T-helper 1 cell treated with Interleukin-12 subunit alpha and Interleukin-12 subunit beta and Interleukin-4 antibody, amounts not matched to agents 30 μg/mL and 1 μg/mL, for 36 hours (primary cell): Measurements from ENCODE around the gene KLHL21.
A peak's percentile ranks its signal among the peaks of the same experiment; 100 is the strongest.

Experiments
- H3K27ac Mint-ChIP-seq: one replicate; pipeline ENCODE4 v1.8.0; 2021; ENCODE audit warnings: mild to moderate bottlenecking, mixed read lengths
- H3K27me3 Mint-ChIP-seq: one replicate; pipeline ENCODE4 v1.8.0; 2021; ENCODE audit warnings: low read depth, mixed read lengths
- H3K36me3 Mint-ChIP-seq: one replicate; pipeline ENCODE4 v1.8.0; 2021; ENCODE audit warnings: low read depth, mixed read lengths
- H3K4me1 Mint-ChIP-seq: one replicate; pipeline ENCODE4 v1.8.0; 2021; ENCODE audit warnings: low read depth, mixed read lengths
- H3K4me3 Mint-ChIP-seq: one replicate; pipeline ENCODE4 v1.8.0; 2021; ENCODE audit warnings: mild to moderate bottlenecking, moderate library complexity, mixed read lengths
- H3K9me3 Mint-ChIP-seq: one replicate; pipeline ENCODE4 v1.8.0; 2021; ENCODE audit warnings: mixed read lengths

The KLHL21 gene

DNA sequence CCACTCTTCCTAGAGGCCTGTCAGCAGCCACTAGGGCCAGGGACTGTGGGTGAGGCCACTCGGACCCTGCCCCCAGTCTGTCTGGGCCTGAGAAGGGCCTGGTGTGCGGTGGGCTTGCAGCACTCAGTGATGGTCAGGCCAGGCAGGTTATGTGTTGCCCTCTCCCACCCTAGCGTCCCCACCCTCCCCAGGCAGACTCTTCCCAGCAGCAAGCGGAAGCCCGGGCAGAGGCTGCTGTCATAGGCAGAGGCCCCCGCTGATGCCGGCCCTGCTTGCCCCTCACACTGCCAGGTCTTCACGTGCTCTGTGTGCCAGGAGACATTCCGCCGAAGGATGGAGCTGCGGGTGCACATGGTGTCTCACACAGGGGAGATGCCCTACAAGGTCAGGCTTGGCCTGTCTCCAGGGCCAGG is 16.3 kb downstream of the KLHL21 start:
- Mint-ChIP-seq H3K4me3 (no peak overlapping the region), H3K27ac (no peak overlapping the region), H3K4me1 (peaks cover 12% of the 10 kb centered on the region), H3K27me3 (no peaks in the 10 kb centered on the region), H3K9me3 (no peaks in the 10 kb centered on the region), H3K36me3 (no peaks in the 10 kb centered on the region)

DNA sequence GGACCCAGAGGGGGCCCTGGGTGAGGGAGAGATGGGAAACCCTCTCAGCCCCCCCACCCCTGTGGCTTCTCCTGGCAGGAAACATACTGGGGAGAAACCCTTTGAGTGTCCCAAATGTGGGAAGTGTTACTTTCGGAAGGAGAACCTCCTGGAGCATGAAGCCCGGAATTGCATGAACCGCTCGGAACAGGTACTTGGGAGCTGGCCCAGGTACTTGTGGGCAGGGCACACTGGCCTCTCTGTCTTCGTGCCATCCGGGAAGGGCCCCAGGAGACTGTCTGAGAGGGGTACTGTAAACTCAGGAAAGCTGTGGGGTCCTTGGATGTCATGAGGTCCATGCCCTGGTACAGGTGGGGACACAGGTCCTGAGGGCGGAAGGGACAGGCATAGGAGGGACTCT is 16.8 kb downstream of the KLHL21 start:
- H3K36me3 Mint-ChIP-seq: peaks cover under 1% of the 10 kb centered on the region
- peaks cover 15% of the 10 kb centered on the region for H3K4me1 Mint-ChIP-seq
- no peak overlapping the region for H3K4me3 Mint-ChIP-seq
- no peaks in the 10 kb centered on the region for H3K27me3 Mint-ChIP-seq
- H3K27ac Mint-ChIP-seq: no peak overlapping the region
- H3K9me3 Mint-ChIP-seq: no peaks in the 10 kb centered on the region

- peaks cover 3% of the 10 kb centered on the region for H3K36me3 Mint-ChIP-seq
- no peaks in the 10 kb centered on the region for H3K27me3 Mint-ChIP-seq
- no peaks in the 10 kb centered on the region for H3K9me3 Mint-ChIP-seq
- H3K4me3 Mint-ChIP-seq: no peak overlapping the region
- H3K27ac Mint-ChIP-seq: no peak overlapping the region
- peaks cover 20% of the 10 kb centered on the region for H3K4me1 Mint-ChIP-seq
These were observed 17.5 kb downstream of the KLHL21 start for GRCh38 chr1:6585081-6585722.

GRCh38 chr1:6584126-6585080 is 18.3 kb downstream of the KLHL21 start:
- Mint-ChIP-seq H3K36me3 (peaks cover 3% of the 10 kb centered on the region), H3K4me3 (no peak overlapping the region), H3K27ac (no peak overlapping the region), H3K27me3 (no peaks in the 10 kb centered on the region), H3K4me1 (peaks cover 23% of the 10 kb centered on the region), H3K9me3 (no peaks in the 10 kb centered on the region)

GRCh38 chr1:6582370-6582769 is 20.3 kb downstream of the KLHL21 start:
- Mint-ChIP-seq H3K4me1 (peaks cover 26% of the 10 kb centered on the region), H3K27ac (no peak overlapping the region), H3K36me3 (peaks cover 3% of the 10 kb centered on the region), H3K4me3 (peak overlapping the region; percentile 31), H3K9me3 (no peaks in the 10 kb centered on the region), H3K27me3 (no peaks in the 10 kb centered on the region)

- H3K4me3 Mint-ChIP-seq: peak overlapping the region; percentile 26
- H3K27me3 Mint-ChIP-seq: no peaks in the 10 kb centered on the region
- H3K9me3 Mint-ChIP-seq: no peaks in the 10 kb centered on the region
- peak overlapping the region; percentile 15 for H3K27ac Mint-ChIP-seq
- H3K36me3 Mint-ChIP-seq: peaks cover 3% of the 10 kb centered on the region
- peaks cover 26% of the 10 kb centered on the region for H3K4me1 Mint-ChIP-seq
These were observed 20.9 kb downstream of the KLHL21 start for GRCh38 chr1:6581561-6582305.

DNA sequence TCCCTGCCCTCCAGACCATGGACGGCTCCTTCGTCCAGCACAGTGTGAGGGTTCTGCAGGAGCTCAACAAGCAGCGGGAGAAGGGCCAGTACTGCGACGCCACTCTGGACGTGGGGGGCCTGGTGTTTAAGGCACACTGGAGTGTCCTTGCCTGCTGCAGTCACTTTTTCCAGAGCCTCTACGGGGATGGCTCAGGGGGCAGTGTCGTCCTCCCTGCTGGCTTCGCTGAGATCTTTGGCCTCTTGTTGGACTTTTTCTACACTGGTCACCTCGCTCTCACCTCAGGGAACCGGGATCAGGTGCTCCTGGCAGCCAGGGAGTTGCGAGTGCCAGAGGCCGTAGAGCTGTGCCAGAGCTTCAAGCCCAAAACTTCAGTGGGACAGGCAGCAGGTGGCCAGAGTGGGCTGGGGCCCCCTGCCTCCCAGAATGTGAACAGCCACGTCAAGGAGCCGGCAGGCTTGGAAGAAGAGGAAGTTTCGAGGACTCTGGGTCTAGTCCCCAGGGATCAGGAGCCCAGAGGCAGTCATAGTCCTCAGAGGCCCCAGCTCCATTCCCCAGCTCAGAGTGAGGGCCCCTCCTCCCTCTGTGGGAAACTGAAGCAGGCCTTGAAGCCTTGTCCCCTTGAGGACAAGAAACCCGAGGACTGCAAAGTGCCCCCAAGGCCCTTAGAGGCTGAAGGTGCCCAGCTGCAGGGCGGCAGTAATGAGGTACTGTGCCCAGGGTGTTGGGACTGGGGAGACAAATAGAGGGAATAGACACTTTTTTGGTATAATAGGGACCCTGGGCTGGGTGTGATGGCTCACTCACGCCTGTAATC is 21.9 kb downstream of the KLHL21 start:
- Mint-ChIP-seq H3K36me3 (peaks cover 3% of the 10 kb centered on the region), H3K9me3 (no peaks in the 10 kb centered on the region), H3K4me3 (peak overlapping the region; percentile 90), H3K27me3 (no peaks in the 10 kb centered on the region), H3K4me1 (peaks cover 26% of the 10 kb centered on the region), H3K27ac (peak overlapping the region; percentile 92)

- H3K4me3 Mint-ChIP-seq: peak overlapping the region; percentile 90
- peaks cover 3% of the 10 kb centered on the region for H3K36me3 Mint-ChIP-seq
- H3K4me1 Mint-ChIP-seq: peaks cover 26% of the 10 kb centered on the region
- no peaks in the 10 kb centered on the region for H3K9me3 Mint-ChIP-seq
- H3K27me3 Mint-ChIP-seq: no peaks in the 10 kb centered on the region
- H3K27ac Mint-ChIP-seq: peak overlapping the region; percentile 93
These were observed 22.5 kb downstream of the KLHL21 start for GRCh38 chr1:6580119-6580592.

- peaks cover 20% of the 10 kb centered on the region for H3K4me1 Mint-ChIP-seq
- peak within 1 kb of the TSS; percentile 93 for H3K27ac Mint-ChIP-seq
- peak within 1 kb of the TSS; percentile 90 for H3K4me3 Mint-ChIP-seq
- H3K27me3 Mint-ChIP-seq: no peaks in the 10 kb centered on the region
- peaks cover 3% of the 10 kb centered on the region for H3K36me3 Mint-ChIP-seq
- H3K9me3 Mint-ChIP-seq: no peaks in the 10 kb centered on the region
These were observed 23.1 kb downstream of the KLHL21 start, which contains the start of gene ZBTB48 for GRCh38 chr1:6579374-6580118. TSS of gene ZBTB48 (plus strand) at chr1:6579994. CDS start at chr1:6580610, 616 bp downstream.

- no peaks in the 10 kb centered on the region for H3K27me3 Mint-ChIP-seq
- H3K4me1 Mint-ChIP-seq: peaks cover 20% of the 10 kb centered on the region
- peak overlapping the region; percentile 93 for H3K27ac Mint-ChIP-seq
- H3K4me3 Mint-ChIP-seq: peak overlapping the region; percentile 90
- peaks cover 3% of the 10 kb centered on the region for H3K36me3 Mint-ChIP-seq
- H3K9me3 Mint-ChIP-seq: no peaks in the 10 kb centered on the region
These were observed 23.9 kb downstream of the KLHL21 start for GRCh38 chr1:6578624-6579373.

- Mint-ChIP-seq H3K4me3 (no peak overlapping the region), H3K9me3 (no peaks in the 10 kb centered on the region), H3K27ac (no peak overlapping the region), H3K4me1 (peaks cover 20% of the 10 kb centered on the region), H3K36me3 (peaks cover 3% of the 10 kb centered on the region), H3K27me3 (peaks cover under 1% of the 10 kb centered on the region)
These were observed 24.7 kb downstream of the KLHL21 start for GRCh38 chr1:6577831-6578525.

DNA sequence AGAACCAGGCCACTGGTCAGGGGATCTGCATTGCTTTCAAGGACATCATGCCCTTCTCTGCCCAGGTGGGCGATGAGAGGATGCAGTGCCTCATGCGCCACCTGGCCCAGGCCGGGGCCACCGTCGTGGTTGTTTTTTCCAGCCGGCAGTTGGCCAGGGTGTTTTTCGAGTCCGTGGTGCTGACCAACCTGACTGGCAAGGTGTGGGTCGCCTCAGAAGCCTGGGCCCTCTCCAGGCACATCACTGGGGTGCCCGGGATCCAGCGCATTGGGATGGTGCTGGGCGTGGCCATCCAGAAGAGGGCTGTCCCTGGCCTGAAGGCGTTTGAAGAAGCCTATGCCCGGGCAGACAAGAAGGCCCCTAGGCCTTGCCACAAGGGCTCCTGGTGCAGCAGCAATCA is 27.9 kb downstream of the KLHL21 start:
- H3K4me3 Mint-ChIP-seq: no peak overlapping the region
- no peak overlapping the region for H3K27ac Mint-ChIP-seq
- peaks cover 13% of the 10 kb centered on the region for H3K27me3 Mint-ChIP-seq
- no peaks in the 10 kb centered on the region for H3K36me3 Mint-ChIP-seq
- peaks cover 10% of the 10 kb centered on the region for H3K4me1 Mint-ChIP-seq
- no peaks in the 10 kb centered on the region for H3K9me3 Mint-ChIP-seq
